Calu3 (cell line): ENCODE measurements around the gene IQCH. TPM values are rescaled to one million over a fixed set of nuclear protein-coding genes. Genes with fewer than 3 reads are reported as not detected.

Experiments used
- BruUV-seq: library from RNA; stranded (reverse); fragments of 400-500 nt; replicated peaks from 2 replicates; lab custom pipeline; 2021; lab: Mats Ljungman, UMichigan
- CTCF ChIA-PET: fragments of 300-600 bp; sonication (Branson Sonifier 250); formaldehyde crosslinking; loops from one replicate; lab custom pipeline; 2022; ENCODE audit warnings: antibody characterized with exemption; lab: Charles Lee
- DNase-seq: peaks from one replicate; pipeline ENCODE4 v3.0.0; 2022
- H3K27ac Mint-ChIP-seq: one replicate; pipeline ENCODE4 v1.8.0; 2022; ENCODE audit warnings: mixed read lengths; ENCODE audit not compliant: unreplicated experiment
- H3K27me3 Mint-ChIP-seq: one replicate; pipeline ENCODE4 v1.8.0; 2022; ENCODE audit warnings: mixed read lengths; ENCODE audit not compliant: unreplicated experiment
- H3K36me3 Mint-ChIP-seq: one replicate; pipeline ENCODE4 v1.8.0; 2022; ENCODE audit warnings: mild to moderate bottlenecking, moderate library complexity, mixed read lengths; ENCODE audit not compliant: insufficient read depth, unreplicated experiment
- H3K4me1 Mint-ChIP-seq: one replicate; pipeline ENCODE4 v1.8.0; 2022; ENCODE audit warnings: mild to moderate bottlenecking, low read depth, mixed read lengths; ENCODE audit not compliant: unreplicated experiment
- H3K4me3 Mint-ChIP-seq: one replicate; pipeline ENCODE4 v1.8.0; 2022; ENCODE audit warnings: mild to moderate bottlenecking, low read depth, moderate library complexity, mixed read lengths; ENCODE audit not compliant: unreplicated experiment
- H3K9me3 Mint-ChIP-seq: one replicate; pipeline ENCODE4 v1.8.0; 2022; ENCODE audit warnings: low read depth, mixed read lengths; ENCODE audit not compliant: unreplicated experiment
- CTCF ChIP-seq: fragments of 200-600 bp; IDR thresholded peaks from one replicate; pipeline ENCODE4 v1.8.0; 2022; ENCODE audit warnings: antibody characterized with exemption; ENCODE audit not compliant: unreplicated experiment
- intact Hi-C: fragments of 100-400 bp; cut with micrococcal nuclease; formaldehyde crosslinking; loops from one replicate; pipeline ENCODE4 v1.10.0; 2022; ENCODE audit not compliant: unreplicated experiment
- total RNA-seq: library from RNA; stranded (reverse); gene quantifications from 2 replicates; pipeline ENCODE4 v1.2.3, GENCODE V29; 2022

Gene IQCH
- total RNA-seq, 1 experiment from 2014 or later: 5.5 TPM

GRCh38 chr15:67504056-67504455, 249.5 kb downstream of the IQCH start:
- DNase-seq: no peak
- no peaks in the 10 kb centered on the region for H3K27me3 Mint-ChIP-seq
- no TSS peak for BruUV-seq
- no peak overlapping the region for H3K27ac Mint-ChIP-seq
- H3K4me3 Mint-ChIP-seq: no peak overlapping the region
- CTCF ChIA-PET: no interaction called here
- no peaks in the 10 kb centered on the region for H3K9me3 Mint-ChIP-seq
- TF ChIP-seq CTCF: no peak
- intact Hi-C loops: no loop called here
- no peaks in the 10 kb centered on the region for H3K4me1 Mint-ChIP-seq
- no peaks in the 10 kb centered on the region for H3K36me3 Mint-ChIP-seq

GRCh38 chr15:67504796-67505195, 250.2 kb downstream of the IQCH start:
- BruUV-seq: no TSS peak
- H3K27ac Mint-ChIP-seq: no peak overlapping the region
- CTCF ChIA-PET: no interaction called here

GRCh38 chr15:67505675-67506572, 251.3 kb downstream of the IQCH start:
- no peak for TF ChIP-seq CTCF
- H3K36me3 Mint-ChIP-seq: no peaks in the 10 kb centered on the region
- no peaks in the 10 kb centered on the region for H3K4me1 Mint-ChIP-seq
- BruUV-seq: no TSS peak
- DNase-seq: no peak
- intact Hi-C loops: no loop called here
- H3K4me3 Mint-ChIP-seq: no peak overlapping the region
- no peak overlapping the region for H3K27ac Mint-ChIP-seq
- no peaks in the 10 kb centered on the region for H3K9me3 Mint-ChIP-seq
- CTCF ChIA-PET: interaction anchor here (1.2 kb wide), 1 partner anchor 15 kb away, joined by 3 read pairs; the partner anchor contains the start of gene C15orf61
- no peaks in the 10 kb centered on the region for H3K27me3 Mint-ChIP-seq

More at GRCh38 chr15:67504796-67505195, 250.2 kb downstream of the IQCH start:
- Mint-ChIP-seq H3K4me1 (no peaks in the 10 kb centered on the region), H3K36me3 (no peaks in the 10 kb centered on the region), H3K27me3 (no peaks in the 10 kb centered on the region), H3K4me3 (no peak overlapping the region), H3K9me3 (no peaks in the 10 kb centered on the region)
- intact Hi-C loops: no loop called here
- DNase-seq: no peak
- no peak for TF ChIP-seq CTCF

- Mint-ChIP-seq H3K4me3 (no peak overlapping the region), H3K9me3 (no peaks in the 10 kb centered on the region), H3K4me1 (no peaks in the 10 kb centered on the region), H3K27ac (no peak overlapping the region), H3K27me3 (no peaks in the 10 kb centered on the region), H3K36me3 (no peaks in the 10 kb centered on the region)
- intact Hi-C loops: no loop called here
- DNase-seq: no peak
- TF ChIP-seq CTCF: no peak
- CTCF ChIA-PET: interaction anchor here (1.2 kb wide), 1 partner anchor 14 kb away, joined by 3 read pairs; the partner anchor contains the start of gene C15orf61
- no TSS peak for BruUV-seq
These were observed 252.5 kb downstream of the IQCH start for GRCh38 chr15:67506775-67507747.
